Skeletal muscle cell (primary cell): Measurements from ENCODE around the gene NSD1.
"Not testable (repeated sequence)": the region's sequence is repeated elsewhere in the genome, so short reads cannot be mapped to it uniquely, and the experiment has no call there.

Experiments used
- DNase-seq: peaks from one replicate; pipeline ENCODE4 v3.0.0-alpha.2; 2010; ENCODE audit warnings: low read depth
- H3K4me3 ChIP-seq: 2 replicates; pipeline ENCODE4 v1.5.1; 2011; ENCODE audit warnings: low read depth, mild to moderate bottlenecking, control low read depth, low read length, moderate library complexity

Gene NSD1

GRCh38 chr5:177162379-177162778, 28.8 kb downstream of the NSD1 start:
- no peak for DNase-seq
- H3K4me3 ChIP-seq = no peak overlapping the region

- DNase-seq = no peak
- H3K4me3 ChIP-seq = no peak overlapping the region
Measured at GRCh38 chr5:177163500-177163899, 29.9 kb downstream of the NSD1 start.

GRCh38 chr5:177169271-177169670, 35.7 kb downstream of the NSD1 start:
- DNase-seq = no peak
- H3K4me3 ChIP-seq = no peak overlapping the region

GRCh38 chr5:177171961-177172360, 38.4 kb downstream of the NSD1 start:
- DNase-seq = no peak
- H3K4me3 ChIP-seq = no peak overlapping the region

- H3K4me3 ChIP-seq = no peak overlapping the region
- DNase-seq = no peak
Measured at GRCh38 chr5:177175336-177175735, 41.8 kb downstream of the NSD1 start.

- DNase-seq = no peak
- no peak overlapping the region for H3K4me3 ChIP-seq
Measured at GRCh38 chr5:177176175-177176711, 42.7 kb downstream of the NSD1 start.

- not testable (repeated sequence) for H3K4me3 ChIP-seq
Measured at GRCh38 chr5:177177847-177178437, 44.4 kb downstream of the NSD1 start.

GRCh38 chr5:177178733-177179304, 45.2 kb downstream of the NSD1 start:
- no peak overlapping the region for H3K4me3 ChIP-seq
- DNase-seq = no peak

More at GRCh38 chr5:177177847-177178437, 44.4 kb downstream of the NSD1 start:
- DNase-seq = not testable (repeated sequence)

- no peak for DNase-seq
- no peak overlapping the region for H3K4me3 ChIP-seq
Measured at GRCh38 chr5:177179431-177179830, 45.9 kb downstream of the NSD1 start.

GRCh38 chr5:177183142-177183541, 49.6 kb downstream of the NSD1 start:
- DNase-seq = no peak
- H3K4me3 ChIP-seq = no peak overlapping the region

GRCh38 chr5:177183766-177184360, 50.3 kb downstream of the NSD1 start:
- no peak for DNase-seq
- H3K4me3 ChIP-seq = no peak overlapping the region

- no peak for DNase-seq
- H3K4me3 ChIP-seq = no peak overlapping the region
Measured at GRCh38 chr5:177185993-177186392, 52.4 kb downstream of the NSD1 start.

GRCh38 chr5:177186645-177187044, 53.1 kb downstream of the NSD1 start:
- no peak for DNase-seq
- no peak overlapping the region for H3K4me3 ChIP-seq

- H3K4me3 ChIP-seq = no peak overlapping the region
- no peak for DNase-seq
Measured at GRCh38 chr5:177188775-177189174, 55.2 kb downstream of the NSD1 start.

- no peak overlapping the region for H3K4me3 ChIP-seq
- DNase-seq = no peak
Measured at GRCh38 chr5:177189416-177189815, 55.8 kb downstream of the NSD1 start.

GRCh38 chr5:177189965-177190364, 56.4 kb downstream of the NSD1 start:
- no peak for DNase-seq
- H3K4me3 ChIP-seq = no peak overlapping the region

GRCh38 chr5:177194268-177194667, 60.7 kb downstream of the NSD1 start:
- H3K4me3 ChIP-seq = no peak overlapping the region
- peak; percentile 65 for DNase-seq

GRCh38 chr5:177195307-177195952, 61.9 kb downstream of the NSD1 start:
- no peak overlapping the region for H3K4me3 ChIP-seq
- peak; percentile 2 for DNase-seq

- DNase-seq = no peak
- no peak overlapping the region for H3K4me3 ChIP-seq
Measured at GRCh38 chr5:177198738-177199137, 65.2 kb downstream of the NSD1 start.

- no peak overlapping the region for H3K4me3 ChIP-seq
- DNase-seq = no peak
Measured at GRCh38 chr5:177204281-177204680, 70.7 kb downstream of the NSD1 start.
